GM21390 (cell line): ENCODE results near the gene PKD1L1.
"Not testable (repeated sequence)": the region's sequence is repeated elsewhere in the genome, so short reads cannot be mapped to it uniquely, and the experiment has no call there.

Experiments
- ATAC-seq: cut with Tn5 transposase; IDR thresholded peaks from one replicate; pipeline ENCODE4 v1.9.1; 2021; ENCODE audit not compliant: unreplicated experiment

The PKD1L1 gene

DNA sequence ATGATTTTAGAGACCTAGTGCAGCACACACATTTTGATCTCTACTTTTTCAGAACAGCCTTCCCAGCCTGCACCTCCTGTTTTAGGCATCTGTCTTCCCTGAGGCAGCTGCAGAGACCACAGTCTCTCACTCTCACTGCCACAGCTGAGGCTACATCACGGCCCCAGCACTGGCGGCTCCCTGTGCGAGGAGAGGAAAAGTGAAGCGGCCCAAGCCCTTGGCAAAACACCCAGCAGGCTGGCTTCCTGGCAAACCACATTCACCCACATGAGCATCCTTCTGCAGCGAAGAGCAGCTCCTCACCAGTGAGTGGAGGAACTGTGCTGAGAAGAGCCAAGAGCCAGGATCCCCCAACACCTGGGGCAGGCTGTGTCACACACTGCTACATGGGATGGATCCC lies 17.2 kb upstream of the PKD1L1 start:
- ATAC-seq: no peak

DNA sequence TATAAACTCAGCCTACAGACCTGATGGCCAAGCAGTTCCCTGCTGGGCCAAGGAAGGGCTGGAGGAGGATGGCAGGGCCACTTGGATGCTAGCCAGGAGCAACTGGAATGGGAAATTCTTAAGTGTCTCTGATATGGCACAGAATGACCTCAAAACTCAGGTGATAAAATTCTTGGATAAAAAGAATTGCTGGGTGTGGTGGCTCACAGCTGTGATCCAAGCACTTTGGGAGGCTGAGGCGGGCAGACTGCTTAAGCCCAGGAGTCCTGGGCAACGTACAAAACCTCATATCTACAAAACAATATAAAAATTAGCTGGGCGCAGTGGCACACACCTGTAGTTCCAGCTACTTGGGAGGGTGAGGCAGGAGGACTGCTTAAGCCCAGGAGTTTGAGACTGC lies 14.0 kb upstream of the PKD1L1 start:
- no peak for ATAC-seq

DNA sequence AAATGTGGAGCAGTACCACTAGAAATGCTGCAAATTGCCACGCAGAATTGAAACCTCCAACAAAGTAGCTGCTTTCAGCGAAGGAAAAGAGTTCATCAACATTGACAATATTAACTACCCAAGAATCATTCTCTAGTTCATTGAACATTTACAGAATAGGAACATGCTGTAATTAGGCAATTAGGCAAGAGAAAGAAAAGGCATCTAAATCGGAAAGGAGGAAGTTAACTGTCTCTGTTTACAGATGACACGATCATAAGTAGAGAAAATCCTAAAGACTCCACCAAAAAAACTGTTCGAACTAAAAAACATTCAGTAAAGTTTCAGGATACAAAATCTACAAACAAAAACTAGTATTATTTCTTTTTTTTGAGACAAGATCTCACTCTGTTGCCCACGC lies 8.9 kb upstream of the PKD1L1 start:
- ATAC-seq: no peak

- no peak for ATAC-seq
Observed at GRCh38 chr7:47956220-47956619, 8.0 kb upstream of the PKD1L1 start.

DNA sequence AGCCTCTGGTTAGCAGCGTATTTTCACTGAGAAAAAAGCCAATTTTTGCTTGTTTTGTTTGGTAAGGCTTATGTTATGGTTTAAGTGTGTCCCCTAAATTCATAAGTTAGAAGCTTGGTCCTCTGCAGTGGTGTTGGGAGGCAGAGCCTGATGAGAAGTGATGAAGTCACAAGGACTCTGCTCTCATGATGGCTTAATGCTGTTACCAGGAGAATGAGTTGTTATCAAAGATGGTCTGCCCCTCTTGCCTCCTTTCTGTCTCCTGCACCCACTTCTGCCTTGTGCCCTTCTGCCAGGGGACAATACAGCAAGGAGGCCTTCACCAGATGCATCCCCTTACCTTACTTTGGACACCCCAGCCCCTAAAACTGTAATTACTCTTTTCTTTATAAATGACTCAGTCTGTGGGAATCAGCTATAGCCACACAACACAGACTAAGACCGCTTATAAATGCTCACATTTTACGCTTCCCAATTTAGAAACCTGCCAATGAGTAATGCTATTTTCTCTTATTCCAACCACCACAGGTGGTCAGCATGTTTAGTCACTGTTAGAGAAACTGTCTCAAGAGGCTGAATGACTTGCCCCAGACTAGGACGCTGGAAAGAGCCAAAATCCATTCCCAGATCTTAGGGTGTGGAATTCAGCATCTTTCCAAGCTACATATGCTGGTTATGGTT lies 6.1 kb upstream of the PKD1L1 start:
- ATAC-seq: peak; percentile 44

GRCh38 chr7:47953822-47954221 lies 5.6 kb upstream of the PKD1L1 start:
- peak; percentile 70 for ATAC-seq

GRCh38 chr7:47952224-47952623 lies 4.0 kb upstream of the PKD1L1 start:
- no peak for ATAC-seq

DNA sequence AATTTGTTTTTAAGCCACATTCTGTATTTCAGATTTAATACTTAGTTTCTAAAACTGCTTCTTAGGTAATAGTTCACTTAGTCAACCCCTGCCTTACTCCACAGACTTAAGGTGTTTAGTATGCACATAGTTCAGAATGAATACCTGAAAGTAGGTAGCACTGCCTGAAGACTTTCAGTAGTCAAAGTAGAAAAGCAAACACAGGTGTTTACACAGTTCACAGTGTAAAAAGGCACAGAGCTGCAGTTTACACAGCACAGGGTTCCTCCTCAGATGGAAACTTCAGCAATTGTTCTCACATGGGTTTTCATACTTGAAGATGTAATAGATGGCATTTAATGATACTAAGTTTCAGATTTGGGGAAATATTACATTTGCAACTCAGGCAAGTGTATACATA lies 3.1 kb upstream of the PKD1L1 start:
- peak; percentile 27 for ATAC-seq

- ATAC-seq: no peak
Observed at GRCh38 chr7:47950714-47951113, 2.4 kb upstream of the PKD1L1 start.

DNA sequence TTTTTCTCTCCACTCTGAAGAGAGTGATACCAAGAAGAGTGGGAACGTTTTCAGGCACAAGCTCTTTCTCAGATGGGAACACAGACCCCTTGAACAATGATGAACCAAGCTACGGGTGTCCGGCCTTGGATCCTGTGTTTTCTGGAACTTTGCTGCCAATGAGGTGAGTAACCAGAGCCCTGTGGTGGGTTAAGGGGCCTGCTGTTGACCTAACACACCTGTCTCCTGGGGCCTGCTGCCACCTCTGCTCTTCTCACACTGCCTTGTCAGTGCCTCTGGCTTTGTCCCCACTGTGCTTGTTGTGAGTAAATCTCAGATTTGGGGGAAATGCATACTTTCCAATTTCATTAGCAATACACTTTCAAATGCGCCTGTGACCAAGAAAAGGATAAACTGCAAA lies 1.4 kb upstream of the PKD1L1 start:
- no peak for ATAC-seq

DNA sequence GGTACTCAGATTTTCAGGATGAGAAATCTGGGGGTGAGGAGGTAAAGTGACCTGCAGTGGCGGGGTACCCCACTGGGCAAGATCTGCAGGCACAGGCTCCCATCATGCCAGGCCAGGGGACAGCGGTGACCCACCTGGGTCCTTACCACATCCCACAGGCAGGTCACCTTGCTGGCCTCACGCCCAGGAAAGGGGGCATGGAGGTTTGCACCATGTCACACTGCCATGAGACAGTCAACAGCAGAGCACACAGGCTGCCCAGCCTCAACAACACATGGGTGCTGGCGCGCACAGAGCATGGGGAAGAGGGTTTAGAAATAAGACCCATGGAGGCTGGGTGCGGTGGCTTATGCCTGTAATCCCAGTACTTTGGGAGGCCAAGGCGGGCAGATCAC lies 914 bp downstream of the PKD1L1 start:
- ATAC-seq: no peak

DNA sequence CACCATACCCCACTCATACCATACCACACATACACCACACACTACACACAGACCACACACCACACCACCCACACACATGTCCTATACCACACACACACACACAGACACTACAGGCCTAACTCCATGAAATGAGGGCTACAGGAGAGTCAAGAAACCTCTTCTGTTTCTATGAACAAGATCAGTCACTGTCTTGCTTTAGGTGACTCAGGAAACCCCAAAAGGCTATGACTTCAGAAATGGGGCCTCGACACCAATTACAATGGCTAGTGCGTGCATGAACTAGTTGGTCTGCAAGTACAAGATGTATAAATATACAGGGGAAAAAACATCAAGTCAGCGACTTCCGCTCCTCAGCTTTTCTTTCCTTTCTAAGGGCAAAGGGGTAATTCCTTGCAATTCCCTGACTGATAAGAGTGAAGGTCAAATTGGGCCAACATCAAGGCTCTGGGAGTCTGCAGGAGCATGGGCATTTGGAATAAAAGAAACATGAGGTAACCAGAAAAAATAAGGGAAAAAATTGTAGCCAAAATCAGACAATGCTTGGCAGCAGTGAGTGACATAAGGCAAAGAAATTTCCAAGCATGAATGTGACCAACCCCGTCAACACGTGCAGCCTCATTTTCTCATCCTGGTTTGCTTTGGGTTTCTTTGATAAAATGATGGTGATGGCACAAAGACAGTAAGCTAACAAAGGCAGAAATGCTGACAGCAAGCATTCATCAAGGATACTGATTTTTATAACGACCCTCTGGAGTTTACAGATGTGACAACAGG lies 1.5 kb downstream of the PKD1L1 start:
- no peak for ATAC-seq

DNA sequence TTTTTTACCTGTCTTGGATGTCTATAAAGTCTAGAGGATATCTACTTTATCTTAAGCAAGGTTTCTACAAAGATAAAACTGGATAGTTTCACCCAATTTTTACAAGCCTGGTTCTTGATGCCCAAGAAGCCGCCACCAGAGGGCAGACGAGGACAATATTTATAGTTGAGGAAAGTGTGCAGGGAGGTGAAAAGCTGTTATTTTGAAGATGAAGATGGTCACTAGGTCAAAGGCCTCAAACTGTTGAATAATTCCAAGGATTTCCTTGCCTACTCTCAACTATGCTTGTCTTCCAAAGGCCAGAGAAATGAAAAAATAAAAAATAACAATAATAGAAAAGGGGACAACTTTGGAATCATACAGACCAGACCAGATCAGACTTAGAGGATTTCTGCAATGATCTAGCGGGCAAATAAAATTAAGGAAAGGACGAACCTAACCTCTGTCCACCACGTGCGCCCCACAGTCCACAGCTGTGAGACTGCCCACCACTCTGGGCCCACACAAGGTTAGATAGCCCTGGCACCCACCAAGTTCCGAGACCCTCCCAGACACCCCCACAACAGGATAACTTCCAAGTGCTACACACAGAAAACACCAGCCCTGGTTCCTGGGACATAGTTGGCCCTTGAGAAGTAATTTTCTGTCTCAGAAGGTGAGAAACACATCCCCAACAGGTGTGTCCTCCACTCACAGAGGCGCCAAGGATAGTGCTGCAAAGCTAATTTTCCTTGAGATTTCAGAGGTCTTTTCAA lies 2.8 kb downstream of the PKD1L1 start:
- no peak for ATAC-seq

- no peak for ATAC-seq
Observed at GRCh38 chr7:47944536-47945260, 3.6 kb downstream of the PKD1L1 start.

DNA sequence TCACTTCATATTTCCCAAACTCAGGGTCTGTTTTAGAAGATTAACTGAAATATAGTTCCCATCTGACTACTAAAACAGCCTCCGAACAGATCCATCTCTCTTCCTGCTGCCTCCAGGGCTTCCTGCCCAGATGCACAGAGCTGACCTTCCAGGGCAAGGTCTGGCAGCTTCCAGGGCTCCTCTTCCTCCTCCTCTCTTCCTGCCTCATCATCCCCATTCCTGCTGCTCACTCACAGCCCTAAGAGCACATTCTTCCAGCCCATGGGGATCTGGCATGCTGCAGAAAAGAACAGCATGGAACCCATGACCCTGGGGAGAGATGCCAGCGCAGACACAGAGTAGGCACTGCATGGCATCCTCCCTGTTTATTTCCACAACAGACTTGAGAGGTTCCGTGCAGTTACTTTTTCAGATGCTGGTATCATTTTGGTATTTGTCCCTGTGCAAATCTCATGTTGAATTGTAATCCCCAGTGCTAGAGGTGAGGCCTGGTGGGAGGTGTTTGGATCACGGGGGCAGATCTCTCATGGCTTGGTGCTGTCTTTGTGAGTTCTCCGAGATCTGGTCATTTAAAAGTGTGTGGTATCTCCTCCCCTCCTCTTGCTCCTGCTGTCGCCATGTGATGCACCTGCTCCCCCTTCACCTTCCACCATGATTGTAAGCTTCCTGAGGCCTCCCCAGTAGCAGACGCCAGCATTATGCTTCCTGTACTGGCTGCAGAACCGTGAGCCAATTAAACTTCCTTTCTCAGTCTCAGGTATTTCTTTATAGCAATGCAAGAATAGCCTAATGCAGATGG lies 4.4 kb downstream of the PKD1L1 start:
- no peak for ATAC-seq

DNA sequence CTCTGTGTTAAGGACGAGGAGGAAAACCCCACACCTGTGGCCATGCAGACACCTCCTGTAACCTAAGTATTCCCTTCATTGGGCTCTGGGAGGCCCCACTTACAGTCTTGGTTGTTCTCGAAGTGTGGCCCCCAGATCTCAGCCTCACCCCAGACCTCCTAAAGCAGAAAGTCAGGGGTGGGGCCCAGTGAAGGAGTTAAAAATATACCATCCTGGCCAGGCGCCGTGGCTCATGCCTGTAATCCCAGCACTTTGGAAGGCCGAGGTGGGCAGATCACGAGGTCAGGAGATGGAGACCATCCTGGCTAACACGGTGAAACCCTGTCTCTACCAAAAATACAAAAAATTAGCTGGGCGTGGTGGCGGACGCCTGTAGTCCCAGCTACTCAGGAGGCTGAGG lies 5.6 kb downstream of the PKD1L1 start:
- not testable (repeated sequence) for ATAC-seq

- no peak for ATAC-seq
Observed at GRCh38 chr7:47942132-47942531, 6.1 kb downstream of the PKD1L1 start.

GRCh38 chr7:47941136-47941844 lies 7.0 kb downstream of the PKD1L1 start:
- no peak for ATAC-seq

GRCh38 chr7:47940088-47941013 lies 7.9 kb downstream of the PKD1L1 start:
- no peak for ATAC-seq
